GM19240 (cell line): ENCODE results near the gene CASKIN2.
"Not testable (repeated sequence)": the region's sequence is repeated elsewhere in the genome, so short reads cannot be mapped to it uniquely, and the experiment has no call there.

Experiments used
- DNase-seq: peaks from one replicate; pipeline ENCODE4 v3.0.0; 2011; ENCODE audit warnings: low spot score; ENCODE audit not compliant: insufficient read length

Gene CASKIN2

DNA sequence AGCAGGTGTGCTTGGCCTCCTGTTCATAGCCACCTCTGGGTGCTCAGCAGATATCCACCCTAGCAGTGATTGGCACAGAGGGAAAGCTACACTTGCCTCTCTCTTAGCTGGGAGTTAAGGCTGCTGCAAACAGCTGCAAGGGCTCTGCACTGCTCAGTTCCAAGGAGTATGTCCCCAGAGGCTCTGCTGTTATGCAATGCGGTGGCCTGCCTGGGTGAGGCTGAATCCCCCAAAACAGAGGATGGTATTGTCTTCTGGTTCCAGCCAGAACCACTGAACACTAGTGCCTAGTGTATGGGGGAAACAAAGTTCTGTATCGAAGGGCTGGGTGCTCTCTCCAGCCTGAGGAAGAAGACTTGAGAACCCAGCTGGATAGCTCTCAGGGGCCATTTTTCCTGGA, 42.1 kb downstream of the CASKIN2 start:
- no peak for DNase-seq

DNA sequence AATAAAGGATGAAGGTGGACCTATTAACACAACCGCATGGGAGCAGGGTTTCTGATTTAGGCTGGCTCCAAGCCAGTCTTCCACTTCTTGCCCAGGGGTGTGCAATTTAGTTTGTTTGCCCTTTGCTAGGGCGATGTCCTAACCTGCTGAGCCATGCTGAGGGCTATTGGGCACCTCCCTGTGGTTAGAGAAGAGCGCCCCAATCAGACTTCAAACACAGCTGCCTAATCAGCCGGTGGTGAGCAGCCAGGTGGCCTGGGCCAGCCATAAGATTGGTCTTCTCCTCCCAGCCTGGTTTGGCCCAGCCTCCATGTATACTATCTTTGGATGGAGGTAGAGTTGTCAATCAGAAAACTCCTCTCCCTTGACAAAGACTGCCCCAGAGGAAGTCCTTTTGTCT, 43.2 kb downstream of the CASKIN2 start:
- DNase-seq = no peak

GRCh38 chr17:75471207-75471606, 44.1 kb downstream of the CASKIN2 start:
- DNase-seq = no peak

- no peak for DNase-seq
These were observed 46.5 kb downstream of the CASKIN2 start for GRCh38 chr17:75468779-75469373.

- DNase-seq = no peak
These were observed 47.0 kb downstream of the CASKIN2 start for GRCh38 chr17:75468291-75468754.

GRCh38 chr17:75465039-75465438, 50.3 kb downstream of the CASKIN2 start:
- no peak for DNase-seq

DNA sequence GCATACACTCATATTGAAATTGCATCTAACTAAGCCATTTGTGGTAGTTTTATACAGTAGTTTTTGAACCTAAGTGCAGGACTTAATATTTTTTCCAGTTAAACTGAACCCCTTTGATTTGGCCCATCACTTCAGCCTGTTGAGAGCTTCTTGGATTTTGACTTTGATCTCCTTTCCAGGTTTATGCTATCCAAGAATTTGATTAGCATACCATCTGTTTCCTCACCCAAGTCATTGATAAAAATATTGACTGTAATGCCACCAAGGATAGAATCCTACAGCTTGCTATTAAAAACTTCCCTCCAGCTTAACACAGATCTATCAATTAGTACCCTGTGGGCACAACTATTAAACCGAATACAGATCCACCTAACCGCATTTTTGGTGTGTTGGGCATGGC, 51.7 kb downstream of the CASKIN2 start:
- no peak for DNase-seq

DNA sequence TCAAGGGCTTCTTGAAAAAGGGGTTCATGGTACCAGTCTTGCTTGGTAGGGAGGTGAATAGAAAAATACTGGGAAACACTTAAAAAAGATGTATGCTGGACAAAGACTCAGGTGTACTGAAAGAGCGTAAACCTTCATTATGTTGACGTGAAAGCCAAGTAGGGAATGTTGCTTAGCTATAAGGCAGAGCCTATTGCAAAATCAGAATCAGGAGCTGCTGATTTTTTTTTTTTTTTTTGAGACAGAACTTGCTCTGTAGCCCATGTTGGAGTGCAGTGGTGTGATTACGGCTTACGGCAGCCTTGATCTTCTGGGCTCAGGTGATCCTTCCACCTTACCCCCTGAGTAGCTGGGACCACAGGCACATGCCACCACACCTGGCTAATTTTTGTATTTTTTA, 55.0 kb downstream of the CASKIN2 start:
- no peak for DNase-seq

DNA sequence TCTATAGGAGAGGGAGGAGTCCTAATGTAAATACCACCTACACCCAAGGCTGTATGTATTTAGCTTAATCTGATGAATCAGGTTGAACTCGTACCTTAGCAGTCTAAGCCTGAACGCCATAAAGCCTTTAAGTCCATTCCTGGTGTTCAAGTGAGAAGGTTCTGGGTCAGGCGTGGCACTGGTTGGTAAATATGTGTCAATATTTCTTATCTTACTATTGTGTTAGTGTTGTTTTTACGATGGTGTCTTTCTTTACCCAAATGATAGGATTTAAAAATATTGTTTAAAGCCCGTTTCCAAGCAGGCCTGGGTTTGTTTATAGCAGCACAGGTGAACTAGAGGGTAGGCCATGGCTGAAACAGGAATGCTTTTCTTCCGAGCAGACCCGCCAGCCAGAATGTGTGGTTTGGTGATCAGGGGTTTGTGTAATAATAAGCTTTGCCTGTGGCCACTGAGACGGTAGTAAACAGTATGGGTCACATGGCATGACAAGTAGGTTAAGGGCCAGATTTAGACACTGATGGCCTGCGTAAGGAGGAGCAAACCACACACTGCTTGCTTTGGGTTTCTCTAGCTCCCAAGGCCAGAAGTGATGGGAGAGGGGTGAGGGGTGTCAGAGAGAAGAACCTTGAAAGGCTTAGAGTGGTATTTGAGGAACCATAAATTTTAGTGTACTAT, 55.6 kb downstream of the CASKIN2 start:
- no peak for DNase-seq

DNA sequence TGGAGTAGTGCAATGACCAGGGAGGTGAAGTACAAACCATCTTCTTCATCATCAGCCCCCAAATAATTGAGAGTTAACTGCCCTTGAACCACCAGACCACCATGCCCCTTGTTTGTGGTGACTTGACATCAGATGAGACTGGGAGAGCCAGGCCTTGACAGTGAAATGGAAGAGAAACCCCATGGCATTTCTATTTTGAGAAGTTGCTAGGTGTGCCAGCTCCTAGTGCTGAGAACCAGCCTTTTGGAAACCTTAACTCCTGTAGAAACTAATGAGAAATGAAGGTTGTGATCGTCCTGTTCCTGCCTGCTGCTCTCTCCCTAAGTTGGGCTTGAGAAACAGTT, 56.1 kb downstream of the CASKIN2 start:
- no peak for DNase-seq

- DNase-seq = no peak
These were observed 58.2 kb downstream of the CASKIN2 start for GRCh38 chr17:75457047-75457654.

- peak; percentile 92 for DNase-seq
These were observed 58.8 kb downstream of the CASKIN2 start, which contains the start of gene TMEM94 for GRCh38 chr17:75456417-75457046. Gene TMEM94 (plus strand): TSS chr17:75456635. CDS start chr17:75471906, 15,271 bp downstream.

DNA sequence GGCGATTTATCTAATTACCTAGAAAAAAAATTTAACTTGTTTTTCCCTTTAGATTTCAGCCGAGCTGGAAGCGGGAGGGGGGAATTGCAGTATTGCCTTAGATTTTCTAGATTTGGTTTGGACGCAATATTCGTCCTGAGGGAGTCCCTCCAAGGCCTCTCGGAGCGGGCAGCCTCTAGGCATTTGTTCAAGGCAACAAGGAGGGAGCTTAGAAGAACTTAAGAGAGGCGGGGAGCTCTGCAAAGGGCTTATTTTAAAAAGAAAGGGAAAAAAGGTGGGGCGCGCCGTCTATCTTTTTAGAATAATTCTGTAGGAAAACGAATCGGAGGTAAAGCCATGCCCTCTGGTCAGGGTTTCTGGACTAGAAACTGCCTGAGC, 59.3 kb downstream of the CASKIN2 start:
- DNase-seq = no peak

DNA sequence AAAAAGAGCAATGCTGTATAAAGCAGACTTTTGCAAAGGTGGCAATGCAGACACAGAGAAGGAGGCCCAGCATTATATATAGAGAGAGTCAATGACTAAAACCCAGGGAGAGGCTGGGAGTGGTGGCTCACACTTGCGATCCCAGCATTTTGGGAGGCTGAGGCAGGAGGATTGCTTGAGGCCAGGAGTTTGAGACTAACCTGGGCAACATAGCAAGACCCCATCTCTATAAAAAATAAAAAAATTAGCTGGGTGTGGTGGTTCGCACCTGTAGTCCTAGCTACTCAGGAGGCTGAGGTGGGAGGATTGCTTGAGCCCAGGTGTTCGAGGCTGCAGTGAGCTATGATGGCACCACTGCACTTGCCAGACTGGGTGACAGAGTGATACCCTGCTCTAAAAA, 60.7 kb downstream of the CASKIN2 start:
- not testable (repeated sequence) for DNase-seq

DNA sequence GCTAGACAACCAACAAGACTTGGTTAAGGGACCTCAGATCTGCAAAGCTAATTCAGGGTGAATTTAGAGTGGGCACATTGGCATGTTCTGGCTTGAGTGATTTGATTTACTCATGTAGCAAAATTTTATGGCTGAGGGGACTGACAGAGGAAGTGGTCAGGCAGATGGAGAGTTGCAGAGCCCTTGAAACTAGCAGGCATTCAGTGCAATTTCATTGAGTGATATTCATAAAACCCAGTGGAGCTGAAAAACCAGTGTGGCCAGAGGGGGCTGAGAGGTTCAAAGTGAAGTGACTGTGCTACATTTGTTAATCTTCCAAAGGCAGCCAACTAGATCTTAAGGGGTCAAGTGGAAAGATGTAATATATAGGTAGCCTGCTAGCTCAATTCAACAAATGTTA, 61.1 kb downstream of the CASKIN2 start:
- DNase-seq = no peak

GRCh38 chr17:75450270-75450669, 65.1 kb downstream of the CASKIN2 start:
- DNase-seq = no peak
